SK-N-SH (cell line): Measurements from ENCODE around the gene PDYN.

Experiments used
- CHD2 ChIP-seq: fragments of 150-350 bp; IDR thresholded peaks from 2 replicates; pipeline ENCODE4 v1.6.1; 2018; ENCODE audit warnings: low read length; ENCODE audit not compliant: partially characterized antibody
- EZH2phosphoT487 ChIP-seq: fragments of 200-600 bp; sonication (generic); IDR thresholded peaks from 2 replicates; pipeline ENCODE4 v1.6.1; 2017; ENCODE audit warnings: low read depth, mixed run types, mild to moderate bottlenecking, antibody characterized with exemption, moderate library complexity, borderline replicate concordance
- FOSL2 ChIP-seq: IDR thresholded peaks from 2 replicates; pipeline ENCODE4 v1.4.0; 2012; ENCODE audit warnings: low read depth, mild to moderate bottlenecking, moderate library complexity, borderline replicate concordance
- POLR2AphosphoS5 ChIP-seq: IDR thresholded peaks from 2 replicates; pipeline ENCODE4 v1.6.1; 2012; ENCODE audit warnings: low read depth, low read length
- RAD21 ChIP-seq: IDR thresholded peaks from 2 replicates; pipeline ENCODE4 v1.6.1; 2012; ENCODE audit warnings: mild to moderate bottlenecking, low read length
- RFX5 ChIP-seq: IDR thresholded peaks from 2 replicates; pipeline ENCODE4 v1.6.1; 2012; ENCODE audit warnings: mild to moderate bottlenecking, improper control_type of control experiment, low read length
- RXRA ChIP-seq: IDR thresholded peaks from 2 replicates; pipeline ENCODE4 v1.4.0; 2012; ENCODE audit warnings: low read depth, mild to moderate bottlenecking, borderline replicate concordance
- TEAD4 ChIP-seq: IDR thresholded peaks from 2 replicates; pipeline ENCODE4 v1.4.0; 2012; ENCODE audit warnings: mild to moderate bottlenecking, borderline replicate concordance; ENCODE audit not compliant: insufficient read depth
- TF ChIP-seq, protein P1 (sequence below): fragments of 200-600 bp; sonication (generic); IDR thresholded peaks from 2 replicates; pipeline ENCODE4 v1.6.1; 2017; ENCODE audit warnings: antibody characterized with exemption, mild to moderate bottlenecking, moderate library complexity
- TF ChIP-seq, protein P2 (sequence below): IDR thresholded peaks from 2 replicates; pipeline ENCODE4 v1.4.0; 2012; ENCODE audit warnings: low read depth, borderline replicate concordance
- TF ChIP-seq, protein P3 (sequence below): IDR thresholded peaks from 2 replicates; pipeline ENCODE4 v1.6.1; 2012; ENCODE audit warnings: mild to moderate bottlenecking, low read depth, low read length, moderate library complexity

DNA sequence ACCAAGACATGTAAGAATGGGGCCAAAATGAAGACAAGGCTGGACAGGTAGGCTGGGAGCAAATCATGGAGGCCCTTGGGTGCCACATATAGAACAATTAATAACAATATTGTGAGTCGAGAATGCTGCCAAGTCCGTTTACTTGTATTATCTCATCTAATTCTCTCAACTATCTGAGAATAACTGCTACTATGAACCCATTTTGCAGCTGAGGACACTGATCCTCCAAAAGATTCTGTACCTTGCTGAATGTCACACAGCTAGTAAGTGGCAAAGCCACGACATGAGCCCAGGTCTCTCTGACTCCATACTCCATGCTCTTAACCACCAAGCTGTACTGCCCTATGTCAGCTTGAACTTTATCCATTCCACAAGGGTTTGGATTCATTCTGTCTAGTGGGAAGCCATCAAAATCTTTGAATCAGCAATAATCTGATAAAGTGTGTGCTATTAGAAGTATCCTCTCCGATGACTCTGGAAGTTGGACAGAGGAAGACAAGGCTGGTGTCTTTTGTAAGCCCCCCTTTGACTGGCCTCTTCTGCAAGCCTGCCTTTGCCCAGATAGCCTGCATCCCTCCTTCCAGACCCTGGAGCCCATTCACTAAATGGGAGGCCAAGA, 43.5 kb upstream of the PDYN start:
- TF ChIP-seq CHD2 (no peak), POLR2AphosphoS5 (no peak), RFX5 (no peak), RAD21 (no peak), TEAD4 (no peak), RXRA (no peak), EZH2phosphoT487 (no peak), FOSL2 (no peak)
- TF ChIP-seq, protein P1, sequence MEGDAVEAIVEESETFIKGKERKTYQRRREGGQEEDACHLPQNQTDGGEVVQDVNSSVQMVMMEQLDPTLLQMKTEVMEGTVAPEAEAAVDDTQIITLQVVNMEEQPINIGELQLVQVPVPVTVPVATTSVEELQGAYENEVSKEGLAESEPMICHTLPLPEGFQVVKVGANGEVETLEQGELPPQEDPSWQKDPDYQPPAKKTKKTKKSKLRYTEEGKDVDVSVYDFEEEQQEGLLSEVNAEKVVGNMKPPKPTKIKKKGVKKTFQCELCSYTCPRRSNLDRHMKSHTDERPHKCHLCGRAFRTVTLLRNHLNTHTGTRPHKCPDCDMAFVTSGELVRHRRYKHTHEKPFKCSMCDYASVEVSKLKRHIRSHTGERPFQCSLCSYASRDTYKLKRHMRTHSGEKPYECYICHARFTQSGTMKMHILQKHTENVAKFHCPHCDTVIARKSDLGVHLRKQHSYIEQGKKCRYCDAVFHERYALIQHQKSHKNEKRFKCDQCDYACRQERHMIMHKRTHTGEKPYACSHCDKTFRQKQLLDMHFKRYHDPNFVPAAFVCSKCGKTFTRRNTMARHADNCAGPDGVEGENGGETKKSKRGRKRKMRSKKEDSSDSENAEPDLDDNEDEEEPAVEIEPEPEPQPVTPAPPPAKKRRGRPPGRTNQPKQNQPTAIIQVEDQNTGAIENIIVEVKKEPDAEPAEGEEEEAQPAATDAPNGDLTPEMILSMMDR = no peak
- TF ChIP-seq, protein P2, sequence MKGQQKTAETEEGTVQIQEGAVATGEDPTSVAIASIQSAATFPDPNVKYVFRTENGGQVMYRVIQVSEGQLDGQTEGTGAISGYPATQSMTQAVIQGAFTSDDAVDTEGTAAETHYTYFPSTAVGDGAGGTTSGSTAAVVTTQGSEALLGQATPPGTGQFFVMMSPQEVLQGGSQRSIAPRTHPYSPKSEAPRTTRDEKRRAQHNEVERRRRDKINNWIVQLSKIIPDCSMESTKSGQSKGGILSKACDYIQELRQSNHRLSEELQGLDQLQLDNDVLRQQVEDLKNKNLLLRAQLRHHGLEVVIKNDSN = no peak
- TF ChIP-seq, protein P3, sequence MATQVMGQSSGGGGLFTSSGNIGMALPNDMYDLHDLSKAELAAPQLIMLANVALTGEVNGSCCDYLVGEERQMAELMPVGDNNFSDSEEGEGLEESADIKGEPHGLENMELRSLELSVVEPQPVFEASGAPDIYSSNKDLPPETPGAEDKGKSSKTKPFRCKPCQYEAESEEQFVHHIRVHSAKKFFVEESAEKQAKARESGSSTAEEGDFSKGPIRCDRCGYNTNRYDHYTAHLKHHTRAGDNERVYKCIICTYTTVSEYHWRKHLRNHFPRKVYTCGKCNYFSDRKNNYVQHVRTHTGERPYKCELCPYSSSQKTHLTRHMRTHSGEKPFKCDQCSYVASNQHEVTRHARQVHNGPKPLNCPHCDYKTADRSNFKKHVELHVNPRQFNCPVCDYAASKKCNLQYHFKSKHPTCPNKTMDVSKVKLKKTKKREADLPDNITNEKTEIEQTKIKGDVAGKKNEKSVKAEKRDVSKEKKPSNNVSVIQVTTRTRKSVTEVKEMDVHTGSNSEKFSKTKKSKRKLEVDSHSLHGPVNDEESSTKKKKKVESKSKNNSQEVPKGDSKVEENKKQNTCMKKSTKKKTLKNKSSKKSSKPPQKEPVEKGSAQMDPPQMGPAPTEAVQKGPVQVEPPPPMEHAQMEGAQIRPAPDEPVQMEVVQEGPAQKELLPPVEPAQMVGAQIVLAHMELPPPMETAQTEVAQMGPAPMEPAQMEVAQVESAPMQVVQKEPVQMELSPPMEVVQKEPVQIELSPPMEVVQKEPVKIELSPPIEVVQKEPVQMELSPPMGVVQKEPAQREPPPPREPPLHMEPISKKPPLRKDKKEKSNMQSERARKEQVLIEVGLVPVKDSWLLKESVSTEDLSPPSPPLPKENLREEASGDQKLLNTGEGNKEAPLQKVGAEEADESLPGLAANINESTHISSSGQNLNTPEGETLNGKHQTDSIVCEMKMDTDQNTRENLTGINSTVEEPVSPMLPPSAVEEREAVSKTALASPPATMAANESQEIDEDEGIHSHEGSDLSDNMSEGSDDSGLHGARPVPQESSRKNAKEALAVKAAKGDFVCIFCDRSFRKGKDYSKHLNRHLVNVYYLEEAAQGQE = no peak
